Cardiac muscle cell (in vitro differentiated cells and primary cell): ENCODE measurements around the gene PROCA1. TPM values are rescaled to one million over a fixed set of nuclear protein-coding genes. Genes with fewer than 3 reads are reported as not detected.

Experiments
- DNase-seq, 2 donors: peaks; one replicate each; pipeline versions ENCODE4 v3.0.0 to v3.0.0-alpha.2; 2010 to 2017; ENCODE audit warnings: low read depth in 1 of 2, low spot score in 1 of 2
- H3K27ac ChIP-seq: fragments of 200-600 bp; sonication (generic); 2 replicates; pipeline ENCODE4 v1.5.1; 2016
- H3K27me3 ChIP-seq: fragments of 200-600 bp; sonication (generic); 2 replicates; pipeline ENCODE4 v1.6.0; 2016; ENCODE audit warnings: control low read depth
- H3K36me3 ChIP-seq: fragments of 200-600 bp; sonication (generic); 2 replicates; pipeline ENCODE4 v1.5.1; 2016; ENCODE audit warnings: control low read depth
- H3K4me1 ChIP-seq: fragments of 200-600 bp; sonication (generic); 2 replicates; pipeline ENCODE4 v1.8.1; 2017; ENCODE audit warnings: low read depth, mild to moderate bottlenecking, mixed run types
- H3K4me3 ChIP-seq: fragments of 200-600 bp; sonication (generic); 2 replicates; pipeline ENCODE4 v1.5.1; 2016; ENCODE audit warnings: mild to moderate bottlenecking
- H3K9me3 ChIP-seq: fragments of 200-600 bp; sonication (generic); 2 replicates; pipeline ENCODE4 v1.5.1; 2017; ENCODE audit warnings: low read depth, mild to moderate bottlenecking, control low read depth
- CTCF ChIP-seq: IDR thresholded peaks from 2 replicates; pipeline ENCODE4 v1.5.1; 2012; ENCODE audit warnings: low read depth, mild to moderate bottlenecking, low read length
- polyA plus RNA-seq: library from polyadenylated mRNA; unstranded; fragments of >200 nt; fragmentation: Nextera tagmentation; extraction: Ambion mirVana; gene quantifications from 2 replicates; pipeline ENCODE4 v1.2.1, GENCODE V29; 2016
- total RNA-seq: library from RNA; depleted of rRNA; stranded (reverse); fragments of >200 nt; gene quantifications from 2 replicates; pipeline ENCODE4 v1.2.3, GENCODE V29; 2016

PROCA1 gene
- total and polyA plus RNA-seq, 2 experiments from 2014 or later = 7.8 to 44.8 TPM

GRCh38 chr17:28682655-28683054 lies 29.0 kb downstream of the PROCA1 start:
- no peak for TF ChIP-seq CTCF
- no peaks in the 10 kb centered on the region for H3K27me3 ChIP-seq
- no peaks in the 10 kb centered on the region for H3K9me3 ChIP-seq
- H3K4me3 ChIP-seq = no peak overlapping the region
- no peak for DNase-seq
- no peak overlapping the region for H3K27ac ChIP-seq
- peaks cover 93% of the 10 kb centered on the region for H3K36me3 ChIP-seq
- no peaks in the 10 kb centered on the region for H3K4me1 ChIP-seq

- no peak for DNase-seq
- no peak overlapping the region for H3K4me3 ChIP-seq
- peaks cover 89% of the 10 kb centered on the region for H3K36me3 ChIP-seq
- TF ChIP-seq CTCF = no peak
- H3K4me1 ChIP-seq = no peaks in the 10 kb centered on the region
- no peaks in the 10 kb centered on the region for H3K27me3 ChIP-seq
- no peak overlapping the region for H3K27ac ChIP-seq
- H3K9me3 ChIP-seq = no peaks in the 10 kb centered on the region
Measured at GRCh38 chr17:28675980-28676379, 35.7 kb downstream of the PROCA1 start.

GRCh38 chr17:28675490-28675889 lies 36.2 kb downstream of the PROCA1 start:
- no peaks in the 10 kb centered on the region for H3K9me3 ChIP-seq
- H3K27me3 ChIP-seq = no peaks in the 10 kb centered on the region
- H3K27ac ChIP-seq = no peak overlapping the region
- no peak for TF ChIP-seq CTCF
- H3K36me3 ChIP-seq = peaks cover 87% of the 10 kb centered on the region
- no peaks in the 10 kb centered on the region for H3K4me1 ChIP-seq
- H3K4me3 ChIP-seq = no peak overlapping the region
- no peak for DNase-seq

GRCh38 chr17:28669918-28670317 lies 41.8 kb downstream of the PROCA1 start:
- peaks cover 52% of the 10 kb centered on the region for H3K36me3 ChIP-seq
- no peak for TF ChIP-seq CTCF

GRCh38 chr17:28667870-28668269 lies 43.8 kb downstream of the PROCA1 start:
- peaks cover 34% of the 10 kb centered on the region for H3K36me3 ChIP-seq
- no peaks in the 10 kb centered on the region for H3K9me3 ChIP-seq
- H3K27ac ChIP-seq = no peak overlapping the region
- H3K4me1 ChIP-seq = peaks cover 8% of the 10 kb centered on the region
- no peak overlapping the region for H3K4me3 ChIP-seq
- TF ChIP-seq CTCF = no peak
- H3K27me3 ChIP-seq = no peaks in the 10 kb centered on the region
- DNase-seq = no peak

More at GRCh38 chr17:28669918-28670317, 41.8 kb downstream of the PROCA1 start:
- Histone ChIP-seq H3K27me3 (no peaks in the 10 kb centered on the region), H3K9me3 (no peaks in the 10 kb centered on the region), H3K27ac (no peak overlapping the region), H3K4me1 (no peaks in the 10 kb centered on the region), H3K4me3 (no peak overlapping the region)
- DNase-seq = no peak

- H3K4me1 ChIP-seq = peaks cover 9% of the 10 kb centered on the region
- H3K4me3 ChIP-seq = no peak overlapping the region
- no peaks in the 10 kb centered on the region for H3K27me3 ChIP-seq
- no peak for DNase-seq
- peaks cover 18% of the 10 kb centered on the region for H3K36me3 ChIP-seq
- no peaks in the 10 kb centered on the region for H3K9me3 ChIP-seq
- H3K27ac ChIP-seq = no peak overlapping the region
- TF ChIP-seq CTCF = no peak
Measured at GRCh38 chr17:28665994-28666393, 45.7 kb downstream of the PROCA1 start.
